CD4-positive, alpha-beta T cell treated with Interleukin-4 for 4 hours (primary cell): ENCODE measurements around the gene C8A.

Experiments
- DNase-seq: peaks from one replicate; pipeline ENCODE4 v3.0.0-alpha.2; 2020

Gene C8A

GRCh38 chr1:56897150-56898004, 42.8 kb downstream of the C8A start:
- no peak for DNase-seq

GRCh38 chr1:56898005-56898373, 43.4 kb downstream of the C8A start:
- no peak for DNase-seq

- DNase-seq: no peak
Measured at GRCh38 chr1:56898879-56899278, 44.3 kb downstream of the C8A start.

- DNase-seq: no peak
Measured at GRCh38 chr1:56901716-56902115, 47.1 kb downstream of the C8A start.

GRCh38 chr1:56903778-56904177, 49.2 kb downstream of the C8A start:
- no peak for DNase-seq

- DNase-seq: no peak
Measured at GRCh38 chr1:56904663-56905397, 50.2 kb downstream of the C8A start.

GRCh38 chr1:56905667-56906066, 51.1 kb downstream of the C8A start:
- DNase-seq: no peak

GRCh38 chr1:56908619-56909221, 54.1 kb downstream of the C8A start:
- no peak for DNase-seq

GRCh38 chr1:56910441-56910985, 55.9 kb downstream of the C8A start:
- DNase-seq: no peak

GRCh38 chr1:56911098-56911938, 56.7 kb downstream of the C8A start:
- no peak for DNase-seq

GRCh38 chr1:56912325-56912724, 57.7 kb downstream of the C8A start:
- DNase-seq: no peak

GRCh38 chr1:56915960-56916359, 61.4 kb downstream of the C8A start:
- DNase-seq: no peak

GRCh38 chr1:56916630-56917029, 62.0 kb downstream of the C8A start:
- DNase-seq: no peak

GRCh38 chr1:56917356-56917755, 62.8 kb downstream of the C8A start:
- DNase-seq: no peak

- DNase-seq: no peak
Measured at GRCh38 chr1:56920591-56921001, 66.0 kb downstream of the C8A start.

- no peak for DNase-seq
Measured at GRCh38 chr1:56921479-56921878, 66.9 kb downstream of the C8A start.

GRCh38 chr1:56922070-56922469, 67.5 kb downstream of the C8A start:
- DNase-seq: no peak

GRCh38 chr1:56922507-56922906, 67.9 kb downstream of the C8A start:
- no peak for DNase-seq

- DNase-seq: no peak
Measured at GRCh38 chr1:56923201-56923600, 68.6 kb downstream of the C8A start.

- no peak for DNase-seq
Measured at GRCh38 chr1:56924116-56924515, 69.5 kb downstream of the C8A start.

- DNase-seq: no peak
Measured at GRCh38 chr1:56925193-56925592, 70.6 kb downstream of the C8A start.

GRCh38 chr1:56927171-56927570, 72.6 kb downstream of the C8A start:
- no peak for DNase-seq

- no peak for DNase-seq
Measured at GRCh38 chr1:56927986-56928385, 73.4 kb downstream of the C8A start.
